ENCODE results near the gene GABRB1.

GABRB1 gene

DNA sequence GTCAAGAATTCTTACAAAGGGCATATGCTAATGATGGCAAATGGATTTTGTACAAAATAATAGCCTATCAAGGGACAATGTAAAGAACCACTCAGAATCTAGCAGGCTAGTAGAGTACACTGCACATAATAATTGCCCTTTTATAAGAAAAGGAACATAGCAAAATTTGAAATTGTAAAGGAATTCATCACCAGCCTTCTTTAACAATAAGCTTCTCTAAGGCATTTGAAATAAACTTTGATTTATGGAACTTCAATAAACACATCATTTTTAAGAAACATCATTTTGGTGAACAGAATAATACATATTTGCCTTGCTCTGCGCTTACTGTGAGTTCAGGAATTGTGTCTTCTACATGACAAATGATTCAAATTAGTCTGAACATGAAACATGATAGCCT, 444.0 kb downstream of the GABRB1 start (continued):
- TF ChIP-seq, protein P1, sequence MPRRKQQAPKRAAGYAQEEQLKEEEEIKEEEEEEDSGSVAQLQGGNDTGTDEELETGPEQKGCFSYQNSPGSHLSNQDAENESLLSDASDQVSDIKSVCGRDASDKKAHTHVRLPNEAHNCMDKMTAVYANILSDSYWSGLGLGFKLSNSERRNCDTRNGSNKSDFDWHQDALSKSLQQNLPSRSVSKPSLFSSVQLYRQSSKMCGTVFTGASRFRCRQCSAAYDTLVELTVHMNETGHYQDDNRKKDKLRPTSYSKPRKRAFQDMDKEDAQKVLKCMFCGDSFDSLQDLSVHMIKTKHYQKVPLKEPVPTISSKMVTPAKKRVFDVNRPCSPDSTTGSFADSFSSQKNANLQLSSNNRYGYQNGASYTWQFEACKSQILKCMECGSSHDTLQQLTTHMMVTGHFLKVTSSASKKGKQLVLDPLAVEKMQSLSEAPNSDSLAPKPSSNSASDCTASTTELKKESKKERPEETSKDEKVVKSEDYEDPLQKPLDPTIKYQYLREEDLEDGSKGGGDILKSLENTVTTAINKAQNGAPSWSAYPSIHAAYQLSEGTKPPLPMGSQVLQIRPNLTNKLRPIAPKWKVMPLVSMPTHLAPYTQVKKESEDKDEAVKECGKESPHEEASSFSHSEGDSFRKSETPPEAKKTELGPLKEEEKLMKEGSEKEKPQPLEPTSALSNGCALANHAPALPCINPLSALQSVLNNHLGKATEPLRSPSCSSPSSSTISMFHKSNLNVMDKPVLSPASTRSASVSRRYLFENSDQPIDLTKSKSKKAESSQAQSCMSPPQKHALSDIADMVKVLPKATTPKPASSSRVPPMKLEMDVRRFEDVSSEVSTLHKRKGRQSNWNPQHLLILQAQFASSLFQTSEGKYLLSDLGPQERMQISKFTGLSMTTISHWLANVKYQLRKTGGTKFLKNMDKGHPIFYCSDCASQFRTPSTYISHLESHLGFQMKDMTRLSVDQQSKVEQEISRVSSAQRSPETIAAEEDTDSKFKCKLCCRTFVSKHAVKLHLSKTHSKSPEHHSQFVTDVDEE (CRISPR knock-in tag; IDR thresholded peaks at IDR 0.05): no peak

All from SK-N-SH treated with all-trans-retinoic acid at 6 μM for 48 hours (cell line).